ENCODE results near the gene TMEM204. TPM values are rescaled to one million over a fixed set of nuclear protein-coding genes. Genes with fewer than 3 reads are reported as not detected.

TMEM204 gene
- 28.8 and 34.3 TPM in 2 replicates for total RNA-seq

DNA sequence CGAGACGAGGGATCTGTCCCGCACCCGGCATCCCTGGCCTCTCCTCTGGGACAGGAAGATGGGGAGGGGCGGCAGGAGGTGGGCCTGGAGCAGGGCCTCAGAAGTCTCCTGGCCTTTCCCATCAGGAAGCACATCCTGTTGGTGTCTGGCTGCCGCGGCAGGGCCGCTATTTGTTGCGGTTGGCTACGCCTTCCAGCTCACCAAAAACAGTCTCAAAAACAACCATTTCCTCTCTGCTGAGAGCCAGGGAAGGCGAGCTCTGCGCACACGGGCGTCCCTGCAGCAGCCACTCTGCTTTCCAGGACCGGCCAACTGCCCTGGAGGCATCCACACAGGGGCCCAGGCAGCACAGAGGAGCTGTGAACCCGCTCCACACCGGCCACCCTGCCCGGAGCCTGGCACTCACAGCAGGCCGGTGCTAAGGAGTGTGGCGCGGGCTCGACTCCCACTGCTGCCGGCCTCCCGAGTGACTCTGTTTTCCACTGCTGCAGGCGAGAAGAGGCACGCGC, at the start of gene TMEM204:
Gene TMEM204, plus strand, starts transcription at position 224 of the 509 bp plus-strand sequence. CDS start 610 bp downstream, outside the sequence.

DNA sequence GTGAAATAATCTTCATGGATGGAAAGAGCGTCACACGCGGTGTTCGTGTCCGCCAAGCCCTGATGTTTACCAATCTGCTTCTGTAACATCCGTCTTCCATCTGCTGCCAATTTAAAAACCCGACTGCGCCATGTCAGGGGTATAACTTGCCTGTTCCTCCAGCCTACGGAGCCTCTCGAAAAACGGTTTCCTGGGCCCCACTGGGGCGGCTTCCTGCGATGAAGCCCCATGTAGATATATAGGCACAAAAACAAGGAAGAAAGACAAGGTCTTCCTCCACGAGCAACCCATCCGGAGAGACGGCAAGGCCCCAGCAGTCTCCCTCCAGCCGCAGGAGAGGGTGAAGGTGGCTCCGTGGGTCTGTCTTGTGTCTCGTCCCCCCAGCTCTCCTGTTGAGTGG, 44.8 kb upstream of the TMEM204 start, which contains the start of gene PTX4:
Gene PTX4, minus strand, starts transcription at position 326 of the 400 bp plus-strand sequence. Its CDS starts 35 bp downstream, at position 291.

DNA sequence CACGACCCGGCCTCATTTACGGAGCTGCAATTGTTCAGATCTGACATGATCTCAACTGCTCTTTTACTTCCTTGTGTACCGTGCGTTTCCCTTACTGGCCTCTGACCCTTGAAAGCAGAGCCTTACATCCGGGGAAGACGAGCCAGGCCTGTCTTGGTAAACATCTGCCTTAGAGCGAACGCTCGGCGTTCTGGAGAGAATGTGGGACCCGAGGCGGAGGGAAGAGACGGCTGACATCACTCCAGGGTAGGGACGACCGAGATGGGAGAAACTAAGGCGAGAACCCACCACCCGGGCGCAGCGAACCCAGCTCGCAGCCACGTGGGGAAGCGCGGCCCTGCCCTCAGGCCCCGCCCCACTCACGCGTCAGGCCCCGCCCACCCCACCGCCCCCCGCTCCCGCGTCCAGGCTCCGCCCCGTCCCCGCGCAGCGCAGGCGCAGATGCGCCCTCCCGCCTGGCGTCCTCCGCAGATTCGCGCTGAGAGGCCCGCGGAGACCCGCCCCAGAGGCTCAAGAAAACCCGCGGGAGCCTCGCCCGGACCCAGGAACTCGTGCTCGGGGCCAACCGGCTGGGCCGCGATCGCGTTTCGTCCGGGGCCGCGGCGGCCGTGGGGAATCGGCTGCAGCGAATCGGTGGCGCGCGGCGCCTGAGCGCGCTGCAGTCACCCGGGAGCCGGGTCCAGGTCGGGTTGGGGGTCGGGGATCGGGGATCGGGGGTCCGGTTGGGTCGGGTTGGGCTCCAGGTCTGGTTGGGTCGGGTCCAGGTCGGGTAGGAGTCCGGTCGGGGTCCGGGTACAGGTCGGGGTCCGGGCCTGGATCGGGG, 40.3 kb upstream of the TMEM204 start, which contains the start of gene TELO2:
Gene TELO2, plus strand, starts transcription at position 438 of the 823 bp plus-strand sequence. CDS start 922 bp downstream, outside the sequence.

Other genes with a start within 250 kb of the TMEM204 start
- 38.5 and 48.8 TPM in 2 replicates for gene UBE2I, start 224.0 kb upstream of the TMEM204 start, total RNA-seq
- 1.8 and 4.7 TPM in 2 replicates for gene BAIAP3, start 200.0 kb upstream of the TMEM204 start, total RNA-seq
- gene TSR3, start 181.8 kb upstream of the TMEM204 start, total RNA-seq: 63.0 and 88.6 TPM in 2 replicates
- gene GNPTG, start 181.7 kb upstream of the TMEM204 start, total RNA-seq: 67.3 and 73.7 TPM in 2 replicates
- gene UNKL, start 119.0 kb upstream of the TMEM204 start, total RNA-seq: 23.3 and 27.6 TPM in 2 replicates
- gene UQCC4, start 112.9 kb upstream of the TMEM204 start, total RNA-seq: 15.2 and 18.0 TPM in 2 replicates
- gene PERCC1, start 102.6 kb upstream of the TMEM204 start, total RNA-seq: not detected in 2 replicates
- gene CCDC154, start 89.1 kb upstream of the TMEM204 start, total RNA-seq: not detected in 2 replicates
- 33.6 and 39.5 TPM in 2 replicates for gene CLCN7, start 58.6 kb upstream of the TMEM204 start, total RNA-seq
- not detected in 2 replicates for gene PTX4, start 44.7 kb upstream of the TMEM204 start, total RNA-seq
- gene TELO2, start 40.3 kb upstream of the TMEM204 start, total RNA-seq: 6.3 and 13.9 TPM in 2 replicates
- gene IFT140, start 78.4 kb downstream of the TMEM204 start, total RNA-seq: 9.4 and 12.0 TPM in 2 replicates
- gene CRAMP1, start 78.7 kb downstream of the TMEM204 start, total RNA-seq: 6.7 and 11.2 TPM in 2 replicates
- gene JPT2, start 144.6 kb downstream of the TMEM204 start, total RNA-seq: 35.2 and 51.1 TPM in 2 replicates
- 18.5 and 31.4 TPM in 2 replicates for gene MAPK8IP3, start 172.5 kb downstream of the TMEM204 start, total RNA-seq
- 70.0 and 79.8 TPM in 2 replicates for gene NME3, start 237.9 kb downstream of the TMEM204 start, total RNA-seq
- 3.1 and 4.5 TPM in 2 replicates for gene EME2, start 239.1 kb downstream of the TMEM204 start, total RNA-seq
- gene MRPS34, start 239.5 kb downstream of the TMEM204 start, total RNA-seq: 65.7 and 84.4 TPM in 2 replicates
- 30.1 and 36.5 TPM in 2 replicates for gene SPSB3, start 248.9 kb downstream of the TMEM204 start, total RNA-seq
- gene NUBP2, start 249.3 kb downstream of the TMEM204 start, total RNA-seq: 64.0 and 92.1 TPM in 2 replicates